ENCODE data around the gene SLC40A1. TPM values are rescaled to one million over a fixed set of nuclear protein-coding genes. Genes with fewer than 3 reads are reported as not detected.

Gene SLC40A1
- total and polyA plus RNA-seq, 2 of the 8 experiments (the other 6 are each of a cell fraction or from before 2014, with no cell fraction given) = 0.03 TPM; not detected in 1

- no peaks in the 10 kb centered on the region for H3K9me3 ChIP-seq (ENCODE audit: insufficient read depth in 2 of 2, low read depth in 1 of 2, low read length in 1 of 2)
- H2AK5ac ChIP-seq (ENCODE audit: low read depth, low read length) = no peak overlapping the region
- no peak overlapping the region for H3K27ac ChIP-seq (ENCODE audit: low read depth, low read length)
- no peak overlapping the region for H2BK20ac ChIP-seq (ENCODE audit: low read length)
- no peak overlapping the region for H2BK120ac ChIP-seq (replicated peaks; ENCODE audit: low read depth, low read length)
- H4K8ac ChIP-seq (ENCODE audit: extremely low read depth, insufficient read depth, low read length) = no peak overlapping the region
- H3K4me1 ChIP-seq (replicated peaks in 1 of 4; ENCODE audit: control insufficient read depth in 3 of 4, insufficient read depth in 4 of 4, low read length in 3 of 4) = 0 out of 7 replicates have a peak, but pooled peaks cover 0 to 3% (median 0%) of the 10 kb centered on the region in 4 experiments
- H3K23me2 ChIP-seq (ENCODE audit: low read depth, low read length) = no peaks in the 10 kb centered on the region
- no peaks in the 10 kb centered on the region for H3K79me2 ChIP-seq (ENCODE audit: control insufficient read depth in 1 of 2, insufficient read depth in 2 of 2, low read length in 2 of 2)
- CTCF ChIA-PET (ENCODE audit: partially characterized antibody) = interaction anchor here (0.9 to 2.4 kb wide), 3 partner anchors 8 to 36 kb away, joined by 3 to 9 read pairs (median 4); no protein-coding TSS in a partner anchor
- 90% methylated on average over 2 of the region's 2 CpGs; no CpG with 5 or more reads in 1 of the 2 experiments for WGBS, 2 experiments (ENCODE audit: extremely low coverage in 1 of 2, insufficient coverage in 1 of 2, insufficient read length in 1 of 2, insufficient replicate concordance in 2 of 2, low coverage in 1 of 2, low lambda C conversion rate in 2 of 2, missing lambda C conversion rate in 1 of 2)
- no peaks in the 10 kb centered on the region for H3K27me3 ChIP-seq (replicated peaks in 1 of 4; ENCODE audit: control insufficient read depth in 3 of 4, extremely low read depth in 1 of 4, insufficient read depth in 3 of 4, low read length in 3 of 4)
- no peak overlapping the region for H2BK12ac ChIP-seq (ENCODE audit: low read depth, low read length)
- no peaks in the 10 kb centered on the region for H4K20me1 ChIP-seq (replicated peaks in 1 of 2; ENCODE audit: control insufficient read depth in 1 of 2, insufficient read depth in 2 of 2, low read length in 2 of 2)
- FAIRE-seq = no peak
- H3K79me1 ChIP-seq (ENCODE audit: low read depth, low read length) = no peaks in the 10 kb centered on the region
- no peak overlapping the region for H2AFZ ChIP-seq (ENCODE audit: low read length)
- H4K91ac ChIP-seq (replicated peaks; ENCODE audit: insufficient read length, low read length) = peak overlapping the region; percentile 30
- no peaks in the 10 kb centered on the region for H3K36me3 ChIP-seq (ENCODE audit: control insufficient read depth in 2 of 4, insufficient read depth in 4 of 4, low read length in 3 of 4)
- POLR2A ChIA-PET (ENCODE audit: partially characterized antibody) = interaction anchor here (1.0 kb wide), 1 partner anchor 9 kb away, joined by 3 read pairs; no protein-coding TSS in a partner anchor
- no peak overlapping the region for H3K4ac ChIP-seq (replicated peaks; ENCODE audit: insufficient read length, low read depth, low read length)
- no peak overlapping the region for H4K5ac ChIP-seq (ENCODE audit: insufficient read length, low read depth, low read length)
- no peak overlapping the region for H3K23ac ChIP-seq (ENCODE audit: insufficient read length)
- H2BK15ac ChIP-seq (ENCODE audit: low read length) = no peak overlapping the region
- TF ChIP-seq BCL11A (IDR thresholded peaks at IDR 0.05; ENCODE audit: low read depth in 2 of 2, low read length in 2 of 2) (no peak), FOSL1 (IDR thresholded peaks at IDR 0.05; ENCODE audit: insufficient read depth, low read depth, low read length) (no peak), RNF2 (IDR thresholded peaks at IDR 0.05; ENCODE audit: borderline replicate concordance, low read depth, low read length, missing control alignments, poor library complexity, severe bottlenecking) (no peak), SP4 (IDR thresholded peaks at IDR 0.05; ENCODE audit: low read length) (no peak), ZNF274 (IDR thresholded peaks at IDR 0.05; ENCODE audit: borderline replicate concordance, extremely low read depth, low read length) (no peak), MAFK (IDR thresholded peaks at IDR 0.05; ENCODE audit: low read depth, low read length) (no peak), RAD21 (IDR thresholded peaks at IDR 0.05 in 1 of 2, conservative IDR thresholded peaks at IDR 0.05 in 1 of 2; ENCODE audit: low read depth in 2 of 2, low read length in 2 of 2) (no peak)
- no peak overlapping the region for H2BK5ac ChIP-seq (ENCODE audit: low read depth, low read length)
- DNase-seq (ENCODE audit: low read depth in 1 of 2, low spot score in 2 of 2) = no peak
- no peak overlapping the region for H3K14ac ChIP-seq (ENCODE audit: insufficient read length)
- no peak overlapping the region for H3K56ac ChIP-seq (replicated peaks; ENCODE audit: insufficient read length, low read depth, low read length)
- H3K18ac ChIP-seq (ENCODE audit: extremely low read depth, low read length) = no peak overlapping the region
- no peak overlapping the region for H3K4me3 ChIP-seq (ENCODE audit: extremely low read depth in 1 of 4, insufficient read depth in 2 of 4, low read depth in 3 of 4, low read length in 4 of 4)
- H3K4me2 ChIP-seq (ENCODE audit: insufficient read depth in 1 of 2, low read depth in 2 of 2, low read length in 2 of 2) = no peak overlapping the region
- H3K9ac ChIP-seq (replicated peaks in 1 of 4; ENCODE audit: extremely low read depth in 1 of 4, low read depth in 3 of 4, low read length in 3 of 4) = no peak overlapping the region
Measured at GRCh38 chr2:189625636-189626035, 45.0 kb upstream of the SLC40A1 start.

Data from H1 (cell line).